K562 (cell line): ENCODE results near the gene CPLX1. TPM values are rescaled to one million over a fixed set of nuclear protein-coding genes. Genes with fewer than 3 reads are reported as not detected.

ENCODE experiments used
- BRCA1 ChIP-seq, 2 experiments: fragments of 450-650 bp in 1 of 2; sonication (generic) in 1 of 2; formaldehyde crosslinking in 1 of 2; IDR thresholded peaks; 2 replicates each; pipeline versions ENCODE4 v1.5.0 to v1.6.1; 2017 to 2020; ENCODE audit warnings: mild to moderate bottlenecking in 1 of 2, missing genetic modification reagents in 1 of 2
- CAMTA2 ChIP-seq: fragments of 250-450 bp; sonication (Bioruptor Pico); conservative IDR thresholded peaks from 2 replicates; pipeline ENCODE4 v1.5.1; 2022
- HOXB6 ChIP-seq: fragments of 250-450 bp; sonication (Bioruptor Pico); IDR thresholded peaks from 2 replicates; pipeline ENCODE4 v1.5.1; 2022; ENCODE audit warnings: mild to moderate bottlenecking, borderline replicate concordance
- NRF1 ChIP-seq, 2 experiments: fragments of 450-650 bp; IDR thresholded peaks in 1 of 2; conservative IDR thresholded peaks in 1 of 2; 2 replicates each; pipeline ENCODE4 v1.6.1; 2014; ENCODE audit warnings: mild to moderate bottlenecking in 2 of 2
- PHF20 ChIP-seq: fragments of 450-650 bp; IDR thresholded peaks from 2 replicates; pipeline ENCODE4 v1.6.1; 2018; ENCODE audit not compliant: partially characterized antibody
- SUPT5H ChIP-seq: fragments of 450-650 bp; IDR thresholded peaks from 2 replicates; pipeline ENCODE4 v1.6.1; 2016
- polyA plus RNA-seq, 8 experiments: library from polyadenylated mRNA; depleted of rRNA in 4 of 8; stranded (reverse) in 5 of 8; unstranded in 3 of 8; fragments of >200 nt; fragmentation: Nextera tagmentation in 2 of 8; fragmentation: Illumina TruSeq in 1 of 8; extraction: Ambion mirVana in 2 of 8; extraction: Trizol in 1 of 8; gene quantifications; 2 replicates each; pipeline versions ENCODE4 v1.2.1 to v1.2.3, GENCODE V29; 2011 to 2014; ENCODE audit warnings: inconsistent platforms in 1 of 8, missing spikeins in 1 of 8
- total RNA-seq, 7 experiments: library from RNA; depleted of rRNA in 6 of 7; stranded (reverse); fragments of >200 nt in 6 of 7; fragmentation: Illumina TruSeq in 2 of 7; extraction: Trizol in 2 of 7; gene quantifications; 2 replicates each; pipeline versions ENCODE4 v1.2.1 to v1.2.3, GENCODE V29; 2011 to 2021; ENCODE audit warnings: low replicate concordance in 1 of 7
- TF ChIP-seq, protein P1 (sequence below), 2 experiments: fragments of 450-650 bp in 1 of 2; sonication (generic) in 1 of 2; formaldehyde crosslinking in 1 of 2; IDR thresholded peaks; 2 replicates each; pipeline versions ENCODE4 v1.7.1 to v1.9.0; 2016 to 2022; ENCODE audit warnings: inconsistent platforms in 1 of 2, mild to moderate bottlenecking in 1 of 2, missing genetic modification reagents in 1 of 2
- TF ChIP-seq, protein P2 (sequence below): fragments of 200-800 bp; sonication (Bioruptor generic); IDR thresholded peaks from 2 replicates; pipeline ENCODE4 v1.6.1; 2017; ENCODE audit warnings: missing genetic modification characterization, missing compliant biosample characterization

CPLX1 gene
- total and polyA plus RNA-seq, 9 of the 15 experiments (the other 6 are each of a cell fraction or from before 2014, with no cell fraction given), result 0.03 to 3.3 (median 0.17) TPM; not detected in 2

DNA sequence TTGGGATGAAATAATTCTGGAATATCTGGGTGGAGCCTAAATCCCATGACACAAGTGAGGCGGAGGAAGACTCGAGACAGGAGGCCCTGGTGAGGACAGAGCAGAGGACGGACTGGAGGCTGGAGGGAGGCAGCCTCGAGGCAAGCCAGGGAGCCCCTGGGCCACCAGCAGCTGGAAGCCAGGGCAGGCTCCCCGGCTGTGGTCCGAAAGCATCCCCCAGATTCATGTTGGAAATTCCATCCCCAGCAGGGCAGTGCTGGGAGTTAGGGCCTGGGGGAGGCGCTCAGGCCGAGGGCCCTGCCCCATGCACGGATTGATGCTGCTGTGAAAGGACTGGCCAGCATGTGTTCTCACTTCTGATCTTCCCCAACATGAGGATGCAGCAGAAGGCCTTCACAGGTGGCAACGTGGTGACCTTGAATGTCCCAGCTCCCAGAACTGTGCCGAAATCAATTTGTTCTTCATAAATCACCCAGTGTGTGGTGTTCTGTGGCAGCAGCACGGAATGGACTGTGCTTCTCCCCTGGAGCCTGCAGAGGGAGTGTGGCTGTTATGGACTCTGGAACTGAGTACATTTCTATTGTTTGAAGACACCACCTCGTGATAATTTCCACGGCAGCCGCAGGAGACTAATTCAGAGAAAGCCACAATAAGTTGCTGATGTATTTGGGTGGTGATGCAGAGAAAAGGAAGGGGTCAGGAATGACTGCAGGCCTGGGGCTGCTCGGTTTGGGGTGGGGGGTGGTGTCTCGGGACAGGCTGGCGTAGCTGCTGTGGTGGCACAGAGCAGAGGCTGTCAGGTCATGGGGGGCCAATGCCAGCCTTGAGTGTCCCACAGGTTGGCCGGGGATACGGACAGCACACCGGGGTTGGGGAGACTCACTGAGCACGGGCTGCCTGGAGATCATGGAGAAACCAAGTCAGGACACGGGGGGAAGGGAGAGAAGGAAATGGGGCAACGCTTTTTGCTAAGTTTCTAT, 63.4 kb downstream of the CPLX1 start (continued):
- TF ChIP-seq, protein P1, sequence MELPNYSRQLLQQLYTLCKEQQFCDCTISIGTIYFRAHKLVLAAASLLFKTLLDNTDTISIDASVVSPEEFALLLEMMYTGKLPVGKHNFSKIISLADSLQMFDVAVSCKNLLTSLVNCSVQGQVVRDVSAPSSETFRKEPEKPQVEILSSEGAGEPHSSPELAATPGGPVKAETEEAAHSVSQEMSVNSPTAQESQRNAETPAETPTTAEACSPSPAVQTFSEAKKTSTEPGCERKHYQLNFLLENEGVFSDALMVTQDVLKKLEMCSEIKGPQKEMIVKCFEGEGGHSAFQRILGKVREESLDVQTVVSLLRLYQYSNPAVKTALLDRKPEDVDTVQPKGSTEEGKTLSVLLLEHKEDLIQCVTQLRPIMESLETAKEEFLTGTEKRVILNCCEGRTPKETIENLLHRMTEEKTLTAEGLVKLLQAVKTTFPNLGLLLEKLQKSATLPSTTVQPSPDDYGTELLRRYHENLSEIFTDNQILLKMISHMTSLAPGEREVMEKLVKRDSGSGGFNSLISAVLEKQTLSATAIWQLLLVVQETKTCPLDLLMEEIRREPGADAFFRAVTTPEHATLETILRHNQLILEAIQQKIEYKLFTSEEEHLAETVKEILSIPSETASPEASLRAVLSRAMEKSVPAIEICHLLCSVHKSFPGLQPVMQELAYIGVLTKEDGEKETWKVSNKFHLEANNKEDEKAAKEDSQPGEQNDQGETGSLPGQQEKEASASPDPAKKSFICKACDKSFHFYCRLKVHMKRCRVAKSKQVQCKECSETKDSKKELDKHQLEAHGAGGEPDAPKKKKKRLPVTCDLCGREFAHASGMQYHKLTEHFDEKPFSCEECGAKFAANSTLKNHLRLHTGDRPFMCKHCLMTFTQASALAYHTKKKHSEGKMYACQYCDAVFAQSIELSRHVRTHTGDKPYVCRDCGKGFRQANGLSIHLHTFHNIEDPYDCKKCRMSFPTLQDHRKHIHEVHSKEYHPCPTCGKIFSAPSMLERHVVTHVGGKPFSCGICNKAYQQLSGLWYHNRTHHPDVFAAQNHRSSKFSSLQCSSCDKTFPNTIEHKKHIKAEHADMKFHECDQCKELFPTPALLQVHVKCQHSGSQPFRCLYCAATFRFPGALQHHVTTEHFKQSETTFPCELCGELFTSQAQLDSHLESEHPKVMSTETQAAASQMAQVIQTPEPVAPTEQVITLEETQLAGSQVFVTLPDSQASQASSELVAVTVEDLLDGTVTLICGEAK (IDR thresholded peaks at IDR 0.05), result no peak
- TF ChIP-seq, protein P1 (CRISPR knock-in tag; IDR thresholded peaks at IDR 0.05), result no peak
- TF ChIP-seq SUPT5H (no peak), NRF1 (conservative IDR thresholded peaks at IDR 0.05 in 1 of 2, IDR thresholded peaks at IDR 0.05 in 1 of 2) (no peak), PHF20 (no peak), BRCA1 (IDR thresholded peaks at IDR 0.05) (no peak), BRCA1 (CRISPR knock-in tag; IDR thresholded peaks at IDR 0.05) (no peak), HOXB6 (no peak), CAMTA2 (CRISPR knock-in tag) (no peak)
- TF ChIP-seq, protein P2, sequence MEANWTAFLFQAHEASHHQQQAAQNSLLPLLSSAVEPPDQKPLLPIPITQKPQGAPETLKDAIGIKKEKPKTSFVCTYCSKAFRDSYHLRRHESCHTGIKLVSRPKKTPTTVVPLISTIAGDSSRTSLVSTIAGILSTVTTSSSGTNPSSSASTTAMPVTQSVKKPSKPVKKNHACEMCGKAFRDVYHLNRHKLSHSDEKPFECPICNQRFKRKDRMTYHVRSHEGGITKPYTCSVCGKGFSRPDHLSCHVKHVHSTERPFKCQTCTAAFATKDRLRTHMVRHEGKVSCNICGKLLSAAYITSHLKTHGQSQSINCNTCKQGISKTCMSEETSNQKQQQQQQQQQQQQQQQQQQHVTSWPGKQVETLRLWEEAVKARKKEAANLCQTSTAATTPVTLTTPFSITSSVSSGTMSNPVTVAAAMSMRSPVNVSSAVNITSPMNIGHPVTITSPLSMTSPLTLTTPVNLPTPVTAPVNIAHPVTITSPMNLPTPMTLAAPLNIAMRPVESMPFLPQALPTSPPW (CRISPR knock-in tag), result no peak
